GM23248 (cell line): ENCODE results near the gene SPNS1. TPM values are rescaled to one million over a fixed set of nuclear protein-coding genes. Genes with fewer than 3 reads are reported as not detected.
"Not testable (repeated sequence)": the region's sequence is repeated elsewhere in the genome, so short reads cannot be mapped to it uniquely, and the experiment has no call there.

Experiments used
- DNase-seq: peaks from one replicate; pipeline ENCODE4 v3.0.0-alpha.2; 2015
- H2AFZ ChIP-seq: fragments of 200-600 bp; sonication (generic); 2 replicates; pipeline ENCODE4 v1.6.1; 2016; ENCODE audit warnings: antibody characterized with exemption
- H3F3A ChIP-seq: fragments of 200-600 bp; sonication (generic); 2 replicates; pipeline ENCODE4 v1.6.1; 2016; ENCODE audit warnings: mild to moderate bottlenecking, antibody characterized with exemption, mixed run types; ENCODE audit not compliant: insufficient read depth
- H3K27ac ChIP-seq: fragments of 200-600 bp; sonication (generic); 2 replicates; pipeline ENCODE4 v1.5.1; 2016; ENCODE audit warnings: mild to moderate bottlenecking
- H3K27me3 ChIP-seq: fragments of 200-600 bp; sonication (generic); replicated peaks from 2 replicates; pipeline ENCODE4 v1.6.1; 2016; ENCODE audit warnings: mild to moderate bottlenecking; ENCODE audit not compliant: insufficient read depth
- H3K36me3 ChIP-seq: fragments of 200-600 bp; sonication (generic); 2 replicates; pipeline ENCODE4 v1.6.1; 2016; ENCODE audit warnings: low read depth, mild to moderate bottlenecking
- H3K4me1 ChIP-seq: fragments of 200-600 bp; sonication (generic); 2 replicates; pipeline ENCODE4 v1.6.1; 2016; ENCODE audit warnings: mild to moderate bottlenecking; ENCODE audit not compliant: insufficient read depth
- H3K4me2 ChIP-seq: fragments of 200-600 bp; sonication (generic); one replicate; pipeline ENCODE4 v1.6.1; 2016; ENCODE audit warnings: mild to moderate bottlenecking; ENCODE audit not compliant: unreplicated experiment
- H3K4me3 ChIP-seq: fragments of 200-600 bp; sonication (generic); 2 replicates; pipeline ENCODE4 v1.5.1; 2016; ENCODE audit warnings: mild to moderate bottlenecking
- H3K79me2 ChIP-seq: fragments of 200-600 bp; sonication (generic); 2 replicates; pipeline ENCODE4 v1.6.1; 2016; ENCODE audit warnings: mild to moderate bottlenecking; ENCODE audit not compliant: insufficient read depth
- H3K9ac ChIP-seq: fragments of 200-600 bp; sonication (generic); 2 replicates; pipeline ENCODE4 v1.6.1; 2016; ENCODE audit warnings: mild to moderate bottlenecking
- H3K9me2 ChIP-seq: fragments of 200-600 bp; sonication (generic); 2 replicates; pipeline ENCODE4 v1.6.1; 2016; ENCODE audit warnings: mixed run types, mild to moderate bottlenecking, moderate library complexity; ENCODE audit not compliant: insufficient read depth
- H3K9me3 ChIP-seq: fragments of 200-600 bp; sonication (generic); one replicate; pipeline ENCODE4 v1.6.1; 2017; ENCODE audit warnings: low read depth
- H4K20me1 ChIP-seq: fragments of 200-600 bp; sonication (generic); 2 replicates; pipeline ENCODE4 v1.6.0; 2016; ENCODE audit not compliant: insufficient read depth
- EZH2 ChIP-seq: fragments of 200-600 bp; sonication (generic); IDR thresholded peaks from 2 replicates; pipeline ENCODE4 v1.6.1; 2018; ENCODE audit warnings: antibody characterized with exemption, mild to moderate bottlenecking; ENCODE audit not compliant: insufficient read depth, poor library complexity, severe bottlenecking
- EZH2phosphoT487 ChIP-seq: fragments of 200-600 bp; sonication (generic); IDR thresholded peaks from 2 replicates; pipeline ENCODE4 v1.6.1; 2018; ENCODE audit warnings: antibody characterized with exemption, moderate library complexity, mild to moderate bottlenecking, low read depth; ENCODE audit not compliant: insufficient read depth
- WGBS, 2 experiments: methylation state at CpG; one replicate each; pipeline ENCODE4 v1.1.6; 2015 to 2017; ENCODE audit warnings: low lambda C conversion rate in 2 of 2, low coverage in 1 of 2; ENCODE audit errors: missing lambda C conversion rate in 2 of 2; 5-methylcytosine and 5-hydroxymethylcytosine counted together
- in situ Hi-C: fragments of 300-500 bp; cut with MboI; formaldehyde crosslinking; loops from 2 replicates; pipeline ENCODE4 v1.15.0; 2020
- polyA plus RNA-seq: library from polyadenylated mRNA; unstranded; fragments of >200 nt; fragmentation: Nextera tagmentation; extraction: Ambion mirVana; gene quantifications from 2 replicates; pipeline ENCODE4 v1.2.1, GENCODE V29; 2016
- total RNA-seq: library from RNA; depleted of rRNA; stranded (reverse); fragments of >200 nt; shearing (Covaris generic); gene quantifications from 2 replicates; pipeline ENCODE4 v1.2.3, GENCODE V29; 2014

SPNS1 gene
- total and polyA plus RNA-seq, 2 experiments from 2014 or later = 41.3 to 48.4 TPM

GRCh38 chr16:28936784-28937155, 37.8 kb upstream of the SPNS1 start:
- H3K4me2 ChIP-seq = no peak overlapping the region
- no peak for DNase-seq
- no peaks in the 10 kb centered on the region for H3F3A ChIP-seq
- H3K9me3 ChIP-seq = no peaks in the 10 kb centered on the region
- H4K20me1 ChIP-seq = no peaks in the 10 kb centered on the region
- no peaks in the 10 kb centered on the region for H3K4me1 ChIP-seq
- H3K27ac ChIP-seq = no peak overlapping the region
- no peaks in the 10 kb centered on the region for H3K9me2 ChIP-seq
- WGBS, 2 experiments = 76 to 81% methylated on average over 21 to 26 of the region's 26 CpGs
- TF ChIP-seq EZH2 (no peak), EZH2phosphoT487 (no peak)
- H3K9ac ChIP-seq = no peak overlapping the region
- no peak overlapping the region for H3K4me3 ChIP-seq
- no peaks in the 10 kb centered on the region for H3K36me3 ChIP-seq
- H3K79me2 ChIP-seq = no peaks in the 10 kb centered on the region
- in situ Hi-C loops = loop anchor here (25.0 kb wide), 1 partner anchor 399 kb away; the partner anchor contains the start of gene NUPR1
- no peak overlapping the region for H2AFZ ChIP-seq
- H3K27me3 ChIP-seq = no peaks in the 10 kb centered on the region

GRCh38 chr16:28937222-28937876, 37.2 kb upstream of the SPNS1 start:
- 67 to 72% methylated on average over 12 to 14 of the region's 14 CpGs for WGBS, 2 experiments
- Histone ChIP-seq H3F3A (no peaks in the 10 kb centered on the region), H3K4me3 (no peak overlapping the region), H2AFZ (no peak overlapping the region), H3K9ac (no peak overlapping the region), H3K4me2 (no peak overlapping the region), H3K9me2 (no peaks in the 10 kb centered on the region), H3K4me1 (no peaks in the 10 kb centered on the region), H4K20me1 (no peaks in the 10 kb centered on the region), H3K9me3 (no peaks in the 10 kb centered on the region), H3K27me3 (no peaks in the 10 kb centered on the region), H3K27ac (no peak overlapping the region), H3K36me3 (no peaks in the 10 kb centered on the region), H3K79me2 (no peaks in the 10 kb centered on the region)
- in situ Hi-C loops = loop anchor here (25.0 kb wide), 1 partner anchor 400 kb away; the partner anchor contains the start of gene NUPR1
- TF ChIP-seq EZH2 (no peak), EZH2phosphoT487 (no peak)
- no peak for DNase-seq

- Histone ChIP-seq H3K9ac (no peak overlapping the region), H3K27me3 (no peaks in the 10 kb centered on the region), H3K4me1 (no peaks in the 10 kb centered on the region), H3K9me3 (no peaks in the 10 kb centered on the region), H3K4me3 (no peak overlapping the region), H3K4me2 (no peak overlapping the region), H3K79me2 (no peaks in the 10 kb centered on the region), H3K27ac (no peak overlapping the region), H3F3A (no peaks in the 10 kb centered on the region), H4K20me1 (no peaks in the 10 kb centered on the region), H3K36me3 (no peaks in the 10 kb centered on the region), H2AFZ (no peak overlapping the region), H3K9me2 (no peaks in the 10 kb centered on the region)
- WGBS, 2 experiments = 64 to 65% methylated on average over 7 of the region's 7 CpGs
- DNase-seq = no peak
- no peak for TF ChIP-seq EZH2
- no peak for TF ChIP-seq EZH2phosphoT487
- in situ Hi-C loops = loop anchor here (25.0 kb wide), 1 partner anchor 401 kb away; the partner anchor contains the start of gene NUPR1
Observed at GRCh38 chr16:28938721-28939120, 35.9 kb upstream of the SPNS1 start.

- not testable (repeated sequence) for H3K4me1 ChIP-seq, H3K36me3 ChIP-seq, H2AFZ ChIP-seq, H3K4me2 ChIP-seq, DNase-seq, H3K9ac ChIP-seq, H4K20me1 ChIP-seq, H3K79me2 ChIP-seq, H3K4me3 ChIP-seq, H3K9me2 ChIP-seq, H3K27ac ChIP-seq, H3F3A ChIP-seq, H3K9me3 ChIP-seq, H3K27me3 ChIP-seq
- in situ Hi-C loops = loop anchor here (5.0 to 25.0 kb wide), 2 partner anchors 48 to 403 kb away; partner anchors contain the start of gene NUPR1
- whole genome bisulfite sequencing, 2 experiments = 75 to 82% methylated on average over 7 of the region's 7 CpGs
Observed at GRCh38 chr16:28939825-28940224, 34.8 kb upstream of the SPNS1 start.

GRCh38 chr16:28943281-28943680, 31.3 kb upstream of the SPNS1 start:
- no peak for DNase-seq
- H3K4me1 ChIP-seq = no peaks in the 10 kb centered on the region
- no peak overlapping the region for H3K4me2 ChIP-seq
- TF ChIP-seq EZH2 (no peak), EZH2phosphoT487 (no peak)
- H2AFZ ChIP-seq = no peak overlapping the region
- no peaks in the 10 kb centered on the region for H3K9me3 ChIP-seq
- no peaks in the 10 kb centered on the region for H3K9me2 ChIP-seq
- H3K27ac ChIP-seq = no peak overlapping the region
- no peaks in the 10 kb centered on the region for H3K27me3 ChIP-seq
- H4K20me1 ChIP-seq = no peaks in the 10 kb centered on the region
- no peaks in the 10 kb centered on the region for H3K36me3 ChIP-seq
- H3K9ac ChIP-seq = no peak overlapping the region
- H3F3A ChIP-seq = no peaks in the 10 kb centered on the region
- no peaks in the 10 kb centered on the region for H3K79me2 ChIP-seq
- H3K4me3 ChIP-seq = no peak overlapping the region
- in situ Hi-C loops = loop anchor here (5.0 to 25.0 kb wide), 2 partner anchors 51 to 406 kb away; partner anchors contain the start of gene NUPR1
